Measurements from ENCODE around the gene GFOD2.

Gene GFOD2

GRCh38 chr16:67731071-67731752 is 12.1 kb upstream of the GFOD2 start:
- no peak for DNase-seq

- DNase-seq = no peak
These were observed 11.2 kb upstream of the GFOD2 start for GRCh38 chr16:67730326-67730725.

- DNase-seq = no peak
These were observed 10.6 kb upstream of the GFOD2 start for GRCh38 chr16:67729636-67730248.

GRCh38 chr16:67727521-67728485 is 8.7 kb upstream of the GFOD2 start:
- DNase-seq = no peak

GRCh38 chr16:67726106-67727034 is 7.3 kb upstream of the GFOD2 start:
- DNase-seq = no peak

- DNase-seq = no peak
These were observed 4.8 kb upstream of the GFOD2 start for GRCh38 chr16:67723911-67724305.

- no peak for DNase-seq
These were observed 4.2 kb upstream of the GFOD2 start for GRCh38 chr16:67723151-67723910.

- no peak for DNase-seq
These were observed 1.1 kb upstream of the GFOD2 start for GRCh38 chr16:67720236-67720635.

GRCh38 chr16:67719778-67720144 is 645 bp upstream of the GFOD2 start:
- DNase-seq = no peak

- DNase-seq = no peak
These were observed 458 bp downstream of the GFOD2 start for GRCh38 chr16:67718668-67719047.

GRCh38 chr16:67716097-67716496 is 3.0 kb downstream of the GFOD2 start:
- no peak for DNase-seq

- DNase-seq = no peak
These were observed 4.6 kb downstream of the GFOD2 start for GRCh38 chr16:67714522-67714921.

- no peak for DNase-seq
These were observed 5.4 kb downstream of the GFOD2 start for GRCh38 chr16:67713647-67714273.

- DNase-seq = no peak
These were observed 8.5 kb downstream of the GFOD2 start for GRCh38 chr16:67710607-67711006.

GRCh38 chr16:67709050-67709449 is 10.1 kb downstream of the GFOD2 start:
- DNase-seq = no peak

GRCh38 chr16:67708368-67708771 is 10.7 kb downstream of the GFOD2 start:
- no peak for DNase-seq

GRCh38 chr16:67707790-67708189 is 11.3 kb downstream of the GFOD2 start:
- no peak for DNase-seq

GRCh38 chr16:67707210-67707609 is 11.9 kb downstream of the GFOD2 start:
- DNase-seq = no peak

GRCh38 chr16:67704110-67704509 is 15.0 kb downstream of the GFOD2 start:
- no peak for DNase-seq

- no peak for DNase-seq
These were observed 15.5 kb downstream of the GFOD2 start for GRCh38 chr16:67703626-67704025.

GRCh38 chr16:67702130-67702529 is 17.0 kb downstream of the GFOD2 start:
- DNase-seq = no peak
